ENCODE results near the gene TIRAP.

GRCh38 chr11:126288237-126288636 lies 5.3 kb downstream of the TIRAP start:
- no peak for TF ChIP-seq CTCF (IDR thresholded peaks at IDR 0.05)
- TF ChIP-seq POLR2A (IDR thresholded peaks at IDR 0.05) = no peak

All from testis (tissue), 2 donors.